Left kidney (tissue), 2 donors: ENCODE results near the gene NTPCR. TPM values are rescaled to one million over a fixed set of nuclear protein-coding genes. Genes with fewer than 3 reads are reported as not detected.

Experiments
- DNase-seq: peaks from one replicate; pipeline ENCODE4 v3.0.0-alpha.2; 2013
- polyA plus RNA-seq: library from polyadenylated mRNA; unstranded; fragments of 120-200 nt; gene quantifications from one replicate; pipeline ENCODE4 v1.2.1, GENCODE V29; 2013; ENCODE audit not compliant: insufficient read length

NTPCR gene
- polyA plus RNA-seq, 1 donor, result 77.3 TPM

DNA sequence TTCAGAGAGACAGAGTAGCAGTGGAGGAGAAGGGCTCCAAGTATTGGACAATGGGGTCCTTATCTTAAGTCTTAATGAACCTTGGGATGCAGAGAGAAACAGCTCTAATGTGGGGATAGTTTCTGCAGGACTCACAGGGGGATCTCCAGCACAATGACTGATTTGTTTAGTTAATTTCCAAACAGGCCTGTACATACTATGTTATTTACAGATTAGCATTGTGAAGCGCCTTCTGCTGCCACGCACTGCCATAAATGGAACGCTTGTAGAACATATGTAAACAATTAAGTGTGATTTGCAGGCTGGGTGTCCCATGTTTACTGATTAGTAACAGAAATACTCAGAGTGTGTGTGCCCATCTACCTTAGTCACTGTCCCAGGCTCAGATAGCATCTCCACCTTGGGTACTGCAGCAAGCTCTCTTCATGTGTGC is 56.1 kb downstream of the NTPCR start:
- DNase-seq, result no peak

DNA sequence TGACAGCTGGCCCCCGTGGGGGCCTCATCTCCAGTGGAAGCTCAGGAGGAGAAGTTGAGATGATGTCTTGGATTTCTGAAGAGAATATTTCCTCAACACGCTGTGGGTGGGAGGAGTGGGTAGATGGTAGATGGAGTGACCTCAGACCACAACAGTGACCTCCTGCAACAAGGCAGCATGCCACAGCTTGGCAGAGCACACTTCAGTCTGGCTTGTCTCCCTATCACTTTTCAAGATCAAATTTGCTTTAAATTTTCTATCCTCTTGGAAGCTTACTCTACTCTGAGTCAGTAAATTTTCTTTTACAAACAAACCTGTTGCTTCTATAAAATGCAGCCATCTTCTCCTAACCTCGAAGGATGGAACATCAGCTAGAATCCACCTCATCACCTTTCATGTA is 59.7 kb downstream of the NTPCR start:
- no peak for DNase-seq

DNA sequence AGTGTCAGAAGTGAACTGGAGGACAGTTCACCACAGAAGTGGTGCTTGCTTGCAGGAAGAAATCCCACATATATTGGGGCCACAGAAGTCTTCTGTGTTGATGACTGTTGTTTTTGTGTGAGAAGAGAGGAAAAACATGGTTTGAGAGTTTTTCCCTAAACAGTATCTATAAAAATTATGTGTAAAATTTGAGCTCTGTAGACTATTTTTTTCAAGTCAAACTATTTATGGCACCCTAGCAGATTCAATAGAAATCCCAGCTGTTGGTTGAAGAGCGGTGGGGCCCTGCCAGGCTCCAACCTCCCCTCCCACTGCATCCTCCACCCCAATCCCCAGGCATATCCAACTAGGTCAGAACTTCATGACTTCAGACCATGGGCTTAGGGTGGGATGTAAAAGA is 61.6 kb downstream of the NTPCR start:
- DNase-seq, result no peak

DNA sequence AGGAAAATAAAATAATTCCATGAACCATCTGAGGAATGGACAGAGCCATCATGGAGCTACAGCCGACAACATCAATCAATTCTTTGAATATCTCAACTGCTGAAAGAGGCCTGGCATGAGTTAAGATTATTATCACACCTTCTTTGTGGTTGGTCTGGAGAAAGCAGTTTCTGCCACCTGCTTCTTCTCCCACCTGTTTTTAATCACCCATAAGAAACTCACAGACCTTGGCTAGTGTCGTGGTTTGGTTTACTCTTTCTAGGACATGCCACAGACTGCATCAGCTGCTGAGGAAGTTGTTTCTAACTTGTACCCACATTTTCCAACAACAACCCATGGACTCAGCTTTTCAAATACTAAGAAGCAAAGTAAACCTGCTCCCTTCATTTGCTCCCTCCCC is 65.6 kb downstream of the NTPCR start:
- no peak for DNase-seq

DNA sequence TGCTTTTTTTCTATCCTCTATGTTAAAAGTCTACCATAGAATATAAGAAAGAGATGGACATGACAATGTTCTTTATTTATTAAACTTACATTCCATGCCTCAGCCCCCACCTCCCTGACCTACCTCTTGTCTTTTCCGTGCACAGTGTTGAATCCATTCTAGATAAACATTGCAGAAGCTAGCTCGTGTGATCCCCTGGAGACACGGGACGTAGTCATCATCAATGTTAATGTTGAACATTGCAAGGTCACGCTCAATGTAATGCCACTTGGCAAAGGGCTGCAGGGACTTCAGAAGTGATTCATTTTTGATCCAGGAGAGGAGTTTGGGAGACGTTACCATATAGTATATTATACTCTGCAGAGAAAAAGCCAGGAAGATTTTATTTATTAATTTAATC is 66.4 kb downstream of the NTPCR start:
- no peak for DNase-seq

DNA sequence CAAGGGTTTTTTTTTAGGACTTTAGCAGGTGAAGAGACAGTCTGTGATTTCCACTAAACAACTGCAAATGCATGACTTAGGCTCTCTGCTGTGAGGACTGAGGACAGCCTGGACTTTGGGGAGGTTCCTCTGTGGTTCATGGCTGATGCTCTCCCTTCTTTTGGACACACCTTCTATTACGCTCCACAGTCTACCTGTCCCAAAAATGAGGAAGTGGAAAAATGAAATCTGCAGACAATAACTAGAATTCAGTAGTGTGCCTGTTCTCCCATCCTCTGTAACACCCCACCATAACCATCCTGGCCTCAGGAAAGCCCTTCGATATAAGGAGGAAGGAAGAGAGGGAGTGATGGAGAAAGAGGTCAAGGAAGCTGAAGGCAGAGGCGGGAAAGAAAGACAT is 68.7 kb downstream of the NTPCR start:
- DNase-seq, result no peak

DNA sequence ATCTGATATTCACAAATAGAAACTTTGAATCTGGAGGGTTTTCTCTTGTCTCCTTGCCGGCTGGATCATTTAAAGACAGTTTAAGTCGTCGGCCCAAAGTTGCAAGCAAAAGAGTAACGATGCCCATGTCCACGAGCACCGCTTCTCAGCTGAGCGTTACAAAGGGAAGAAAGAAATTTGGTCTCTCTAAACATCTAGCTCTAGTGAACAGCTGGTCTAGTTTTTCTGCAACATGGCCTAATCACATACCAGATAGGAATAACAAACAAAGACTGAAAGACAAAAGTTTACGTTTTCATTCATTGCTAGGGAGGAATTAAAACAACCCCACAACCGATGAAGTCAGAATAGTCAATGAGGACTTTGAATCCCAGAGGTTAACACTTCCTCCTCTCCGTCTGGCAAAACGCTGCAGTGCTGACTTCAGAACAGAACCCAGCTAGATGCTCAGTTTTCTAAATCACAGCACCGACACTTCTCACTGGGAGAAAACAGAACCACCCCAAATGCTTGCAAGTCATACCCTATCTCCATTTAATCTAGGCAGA is 69.4 kb downstream of the NTPCR start:
- no peak for DNase-seq

DNA sequence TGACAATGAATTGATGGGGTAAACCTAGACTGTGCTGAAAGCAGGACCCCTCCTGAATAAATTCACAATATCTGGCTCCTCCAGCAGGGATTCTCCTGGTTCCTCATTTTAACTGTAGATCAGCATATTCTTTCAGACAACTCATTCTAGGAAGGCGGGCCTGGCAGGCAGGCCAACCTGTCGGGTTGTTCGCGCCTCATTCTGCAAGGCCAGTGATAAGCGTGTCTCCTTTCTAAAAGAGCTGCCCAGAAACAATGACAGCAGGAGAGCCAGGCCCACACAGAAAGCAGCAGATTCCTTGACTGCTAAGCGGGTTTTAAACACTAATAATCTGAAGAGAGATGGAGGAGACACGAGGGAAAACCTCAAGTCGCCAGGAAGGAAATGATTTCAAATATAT is 70.0 kb downstream of the NTPCR start:
- DNase-seq, result no peak

DNA sequence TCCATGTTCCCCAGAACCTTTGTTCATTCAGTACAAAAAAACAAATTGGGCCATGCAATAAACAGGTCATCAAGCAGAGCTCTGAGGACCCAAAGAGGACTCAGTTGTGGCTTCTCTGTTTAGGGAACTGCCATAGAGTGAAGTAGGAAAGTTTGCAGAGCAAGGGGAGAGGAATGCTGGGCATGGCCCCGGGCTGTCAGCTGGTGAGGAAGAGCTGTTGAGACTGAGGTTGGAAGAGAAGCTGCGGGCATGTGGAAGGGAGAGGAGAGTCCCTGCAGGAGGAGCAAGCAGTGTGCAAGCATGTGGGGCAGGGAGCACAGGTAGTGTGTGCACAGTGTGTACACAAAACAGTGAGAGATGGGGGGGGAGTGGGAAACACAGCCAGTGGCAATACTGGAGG is 71.8 kb downstream of the NTPCR start:
- DNase-seq, result no peak

DNA sequence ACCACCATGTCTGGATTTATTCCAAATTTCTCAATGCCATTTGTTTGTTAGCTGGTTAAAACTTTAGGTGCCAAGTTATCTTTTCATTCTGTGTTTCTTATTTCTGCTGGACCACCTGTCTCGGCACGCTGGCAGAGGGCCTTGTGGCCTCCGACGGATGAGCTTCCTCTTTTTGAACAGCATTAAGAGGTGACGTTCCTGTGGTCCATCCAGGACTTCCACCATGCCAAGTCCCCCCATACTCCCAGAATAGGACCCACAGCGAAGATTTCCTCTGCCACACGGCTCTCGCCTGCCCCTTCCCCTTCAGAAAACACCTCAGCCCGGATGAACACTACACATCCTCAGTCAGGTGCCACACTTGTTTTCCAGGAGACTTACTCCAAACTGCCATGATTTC is 73.8 kb downstream of the NTPCR start:
- DNase-seq, result no peak

DNA sequence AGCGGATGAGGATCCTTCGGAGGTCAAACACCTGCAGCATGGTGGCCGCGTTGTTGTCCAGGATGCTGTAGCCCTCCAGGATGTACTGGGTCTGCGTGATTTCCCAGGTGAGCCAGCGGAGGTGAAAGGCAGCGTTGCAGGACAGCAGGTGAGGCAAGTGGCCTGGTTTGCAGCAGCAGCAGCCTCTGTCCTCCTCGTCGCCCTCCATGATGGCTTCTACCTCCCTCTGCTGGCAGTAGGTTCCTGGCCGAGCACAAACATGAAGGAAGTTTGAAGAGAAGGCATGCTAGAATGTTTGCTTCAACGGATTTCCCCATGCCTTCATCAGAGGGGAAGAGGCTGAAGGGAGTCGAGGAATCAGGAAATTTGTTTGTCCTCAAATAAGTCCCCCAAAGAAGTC is 74.7 kb downstream of the NTPCR start:
- DNase-seq, result peak; percentile 45

DNA sequence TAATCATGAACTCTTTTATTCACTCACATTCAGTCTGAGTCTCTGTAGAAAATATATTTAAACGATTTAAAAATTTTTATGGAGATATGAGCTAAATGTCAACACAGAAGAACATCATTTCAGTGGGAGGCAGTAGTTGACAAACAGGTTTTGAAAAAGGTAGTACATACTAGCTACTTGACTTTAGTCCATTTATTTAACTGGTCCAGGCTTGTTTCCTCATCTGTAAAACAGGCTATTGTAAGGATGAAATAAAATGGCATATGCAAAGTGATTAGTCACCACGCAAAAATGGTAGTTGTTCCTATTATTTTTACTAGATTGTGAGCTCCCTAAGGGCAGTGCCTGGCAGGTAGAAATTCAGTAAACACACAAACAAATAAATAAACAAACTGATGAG is 75.2 kb downstream of the NTPCR start:
- no peak for DNase-seq

DNA sequence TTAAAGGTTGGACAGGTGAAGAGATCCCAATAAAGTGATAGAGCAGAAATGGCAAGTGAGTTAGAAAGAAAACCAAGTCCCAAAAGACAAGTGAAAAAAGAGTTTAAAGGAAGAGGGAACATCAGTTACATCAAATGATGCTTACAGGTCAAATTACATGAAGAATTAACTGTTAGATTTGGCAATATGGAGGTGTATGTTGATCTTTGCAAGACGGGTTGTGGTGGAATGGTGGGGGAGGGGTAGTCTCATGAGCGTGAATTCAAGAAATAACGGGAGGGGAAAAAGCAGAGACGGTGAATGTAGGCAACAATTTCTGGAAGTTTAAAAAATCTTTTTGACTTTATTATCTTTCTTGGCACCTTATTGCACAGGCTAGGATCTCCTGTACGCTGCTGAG is 76.6 kb downstream of the NTPCR start:
- DNase-seq, result no peak

DNA sequence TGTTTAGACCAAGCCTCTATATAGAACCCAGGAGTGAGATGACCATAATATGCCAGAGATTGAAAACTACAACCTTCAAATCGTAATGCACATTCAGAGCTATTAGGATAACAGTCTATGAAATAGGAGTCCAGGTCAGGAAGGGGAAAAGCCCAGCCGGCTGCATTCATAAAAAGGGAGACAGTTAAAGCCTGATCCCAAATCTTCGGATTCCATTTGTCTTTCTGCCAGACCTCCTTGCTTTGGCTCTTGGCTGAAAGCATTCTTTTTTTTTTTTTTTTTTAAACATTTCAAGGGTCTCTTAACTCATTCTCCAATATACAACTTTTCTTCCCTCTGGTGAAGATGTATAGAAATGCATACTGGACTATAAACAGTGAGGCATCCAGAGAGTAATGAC is 81.1 kb downstream of the NTPCR start:
- no peak for DNase-seq

DNA sequence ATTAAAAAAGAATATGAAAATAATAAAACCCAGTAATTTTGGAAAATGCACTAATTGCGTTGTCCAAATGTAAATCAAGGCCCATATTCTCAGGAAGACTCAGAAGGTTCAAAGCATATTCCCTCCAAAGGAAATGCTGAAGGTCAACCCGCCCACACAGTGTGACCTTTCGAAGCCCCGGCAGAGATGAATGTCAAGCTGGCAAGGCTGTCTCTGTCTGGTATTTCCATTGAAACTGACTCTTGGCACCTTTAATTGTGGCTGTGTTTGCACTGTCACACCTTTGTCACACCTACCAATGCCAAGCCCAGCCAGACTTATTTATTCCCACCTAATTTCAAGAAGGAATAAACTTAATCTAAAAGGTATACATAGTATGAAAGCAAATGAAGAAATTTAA is 82.5 kb downstream of the NTPCR start:
- DNase-seq, result no peak

DNA sequence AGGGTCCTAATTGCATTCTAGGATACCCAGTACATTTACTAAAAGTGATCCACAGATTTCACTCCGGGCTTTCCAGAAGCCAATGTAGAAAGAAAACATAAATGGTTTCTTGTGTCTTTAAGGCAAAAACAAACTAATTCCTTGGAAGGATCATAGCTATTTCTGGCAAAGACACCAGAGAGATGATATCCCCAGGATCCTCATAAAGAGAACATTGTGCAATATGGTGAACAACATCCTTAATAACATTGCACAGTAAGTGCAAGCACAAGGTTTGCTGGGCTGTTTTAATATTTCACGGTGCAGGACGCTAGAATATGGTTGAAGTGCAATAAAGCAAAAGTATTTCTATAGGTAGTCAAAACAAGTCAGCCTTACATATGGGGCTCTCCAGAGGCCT is 83.0 kb downstream of the NTPCR start:
- no peak for DNase-seq

Other genes starting within 250 kb of the NTPCR start
- gene MAP10, start 145.2 kb upstream of the NTPCR start, polyA plus RNA-seq, result 6.8 TPM